AG10803 (cell line): ENCODE data around the gene PARP14.

Experiments used
- DNase-seq: peaks from one replicate; pipeline ENCODE4 v3.0.0; 2010; ENCODE audit warnings: low read depth
- H3K4me3 ChIP-seq: 2 replicates; pipeline ENCODE4 v1.5.1; 2011; ENCODE audit warnings: mild to moderate bottlenecking, low read length, control low read depth
- TF ChIP-seq, protein P1 (sequence below): conservative IDR thresholded peaks from 2 replicates; pipeline ENCODE4 v1.5.1; 2011; ENCODE audit warnings: mild to moderate bottlenecking, low read length, control low read depth, inconsistent platforms

PARP14 gene

DNA sequence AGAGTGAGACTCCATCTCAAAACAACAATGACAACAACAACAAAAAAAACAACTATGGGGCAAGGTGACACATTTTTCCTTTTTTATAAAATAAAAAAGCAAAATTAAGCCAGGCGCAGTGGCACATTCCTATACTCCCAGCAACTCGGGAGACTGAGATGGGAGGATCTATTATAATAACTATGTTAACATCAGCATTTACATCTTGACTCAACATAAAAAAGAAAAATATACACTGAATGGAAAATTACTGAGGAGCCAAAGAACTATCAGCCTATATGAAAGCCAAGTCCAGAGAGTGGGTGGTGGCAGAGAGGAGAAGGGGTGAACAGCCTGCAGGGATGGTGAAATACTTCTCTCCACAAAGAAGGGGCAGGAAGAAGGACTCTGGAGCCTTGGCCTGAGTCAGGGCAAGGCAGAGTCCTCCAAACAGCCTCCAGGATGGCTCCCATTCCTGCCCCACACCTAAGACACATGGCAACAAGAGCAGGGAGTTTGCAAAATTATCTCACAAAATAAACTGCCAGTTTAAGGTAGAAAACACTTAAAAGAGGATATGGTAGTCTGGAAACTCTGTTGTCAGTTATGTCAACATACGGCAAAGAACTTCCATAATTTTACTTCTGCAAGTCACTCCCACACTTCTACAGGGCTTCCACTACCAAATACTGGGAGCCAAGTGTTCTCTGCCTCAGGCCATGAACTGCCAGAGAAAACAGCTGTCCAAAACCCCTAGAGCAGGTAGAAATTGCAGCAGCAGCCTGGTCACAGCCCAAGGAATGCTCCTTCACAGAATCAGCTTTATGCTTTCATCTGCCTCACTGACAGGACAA, 87.1 kb downstream of the PARP14 start:
- TF ChIP-seq, protein P1, sequence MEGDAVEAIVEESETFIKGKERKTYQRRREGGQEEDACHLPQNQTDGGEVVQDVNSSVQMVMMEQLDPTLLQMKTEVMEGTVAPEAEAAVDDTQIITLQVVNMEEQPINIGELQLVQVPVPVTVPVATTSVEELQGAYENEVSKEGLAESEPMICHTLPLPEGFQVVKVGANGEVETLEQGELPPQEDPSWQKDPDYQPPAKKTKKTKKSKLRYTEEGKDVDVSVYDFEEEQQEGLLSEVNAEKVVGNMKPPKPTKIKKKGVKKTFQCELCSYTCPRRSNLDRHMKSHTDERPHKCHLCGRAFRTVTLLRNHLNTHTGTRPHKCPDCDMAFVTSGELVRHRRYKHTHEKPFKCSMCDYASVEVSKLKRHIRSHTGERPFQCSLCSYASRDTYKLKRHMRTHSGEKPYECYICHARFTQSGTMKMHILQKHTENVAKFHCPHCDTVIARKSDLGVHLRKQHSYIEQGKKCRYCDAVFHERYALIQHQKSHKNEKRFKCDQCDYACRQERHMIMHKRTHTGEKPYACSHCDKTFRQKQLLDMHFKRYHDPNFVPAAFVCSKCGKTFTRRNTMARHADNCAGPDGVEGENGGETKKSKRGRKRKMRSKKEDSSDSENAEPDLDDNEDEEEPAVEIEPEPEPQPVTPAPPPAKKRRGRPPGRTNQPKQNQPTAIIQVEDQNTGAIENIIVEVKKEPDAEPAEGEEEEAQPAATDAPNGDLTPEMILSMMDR = no peak
- no peak overlapping the region for H3K4me3 ChIP-seq
- no peak for DNase-seq

DNA sequence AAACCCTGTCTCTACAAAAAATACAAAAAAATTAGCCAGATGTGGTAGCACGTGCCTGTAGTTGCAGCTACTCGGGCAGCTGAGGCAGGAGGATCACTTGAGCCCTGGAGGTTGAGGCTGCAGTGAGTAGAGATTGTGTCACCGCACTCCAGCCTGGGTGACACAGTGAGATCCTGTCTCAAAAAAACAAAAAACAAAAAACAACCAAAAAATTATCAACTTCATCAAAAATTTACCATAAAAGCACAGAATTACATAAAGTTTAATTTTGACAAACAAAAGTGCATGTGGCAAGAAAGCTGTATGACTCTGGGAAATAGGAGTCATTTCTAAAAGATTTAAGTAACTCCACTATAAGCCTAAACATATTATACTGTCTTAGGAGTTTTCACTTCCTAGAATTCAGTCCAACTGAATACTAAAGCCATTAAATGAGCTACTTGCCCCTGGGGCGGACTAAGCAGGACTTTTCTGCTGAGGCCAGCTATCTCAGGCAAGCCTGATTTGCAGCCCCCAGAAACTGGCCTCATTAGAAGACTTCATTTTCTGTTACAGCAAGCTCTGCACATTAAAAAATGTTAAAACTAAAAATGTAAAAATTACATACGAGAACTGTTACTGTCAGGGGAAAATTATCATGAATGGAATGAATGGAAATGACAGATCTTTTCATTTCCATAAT, 90.0 kb downstream of the PARP14 start:
- no peak for DNase-seq
- no peak overlapping the region for H3K4me3 ChIP-seq
- TF ChIP-seq, protein P1 = no peak

DNA sequence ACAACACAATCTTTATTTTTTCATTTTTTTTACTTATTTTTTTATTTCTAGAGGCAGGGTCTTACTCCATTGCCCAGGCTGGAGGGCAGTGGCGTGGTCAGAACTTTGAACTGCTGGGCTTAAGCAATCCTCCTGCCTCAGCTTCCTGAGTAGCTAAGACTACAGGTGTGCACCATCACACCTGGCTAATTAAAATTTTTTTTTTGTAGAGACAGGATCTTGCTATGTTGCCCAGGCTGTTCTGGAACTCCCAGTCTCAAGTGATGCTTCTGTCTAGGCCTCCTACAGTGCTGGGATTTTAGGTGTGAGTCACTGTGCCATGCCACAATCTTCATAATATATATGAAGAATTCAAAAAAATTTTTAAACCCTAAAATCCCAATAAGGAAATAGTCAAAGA, 92.2 kb downstream of the PARP14 start:
- H3K4me3 ChIP-seq = no peak overlapping the region
- TF ChIP-seq, protein P1 = no peak
- DNase-seq = no peak

DNA sequence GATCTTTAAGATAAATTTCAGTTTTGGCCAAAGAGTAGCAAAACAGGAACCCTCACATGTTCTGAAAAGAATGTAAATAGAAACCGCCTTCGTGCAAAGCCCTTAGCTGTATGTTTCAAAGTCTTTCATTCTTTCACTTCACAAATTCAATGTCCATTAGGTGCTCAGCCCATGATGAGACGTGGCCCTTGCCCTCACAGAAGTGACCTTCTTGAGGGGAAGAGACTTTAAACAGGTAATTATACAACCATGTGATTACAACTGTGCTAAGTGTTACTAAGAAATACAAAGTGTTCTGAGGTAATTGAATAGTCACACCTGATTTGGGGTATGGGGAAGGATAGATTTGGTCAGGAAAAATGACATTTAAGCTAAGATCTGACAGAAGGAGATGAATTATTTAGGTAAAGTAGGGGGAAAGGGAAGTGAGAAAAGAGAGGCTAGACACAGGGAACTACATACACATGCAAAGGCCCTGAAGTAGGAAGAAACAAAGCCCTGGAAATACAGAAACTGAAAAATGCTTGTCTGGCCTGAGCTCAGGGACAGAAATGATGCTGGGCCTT, 93.4 kb downstream of the PARP14 start:
- no peak overlapping the region for H3K4me3 ChIP-seq
- TF ChIP-seq, protein P1 = no peak
- DNase-seq = no peak

DNA sequence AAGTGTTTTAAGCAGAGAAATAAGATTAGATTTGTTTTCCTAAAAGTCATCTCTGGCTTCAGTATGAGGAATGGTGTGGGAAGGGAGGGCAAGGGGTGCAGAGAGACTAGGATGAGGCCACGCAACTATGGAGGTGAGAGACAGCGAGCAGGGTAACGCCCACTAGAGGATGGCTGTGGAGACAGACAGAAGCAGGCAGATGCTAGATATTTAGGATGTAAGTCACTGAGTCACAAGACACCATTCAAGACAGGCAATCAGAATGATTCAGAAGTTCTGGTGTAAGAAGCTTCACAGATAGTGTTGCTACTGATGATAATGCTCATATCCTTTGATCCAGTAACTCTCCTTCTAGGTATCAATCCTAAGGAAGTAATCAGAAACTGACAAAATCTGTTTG, 93.9 kb downstream of the PARP14 start:
- DNase-seq = peak; percentile 15

DNA sequence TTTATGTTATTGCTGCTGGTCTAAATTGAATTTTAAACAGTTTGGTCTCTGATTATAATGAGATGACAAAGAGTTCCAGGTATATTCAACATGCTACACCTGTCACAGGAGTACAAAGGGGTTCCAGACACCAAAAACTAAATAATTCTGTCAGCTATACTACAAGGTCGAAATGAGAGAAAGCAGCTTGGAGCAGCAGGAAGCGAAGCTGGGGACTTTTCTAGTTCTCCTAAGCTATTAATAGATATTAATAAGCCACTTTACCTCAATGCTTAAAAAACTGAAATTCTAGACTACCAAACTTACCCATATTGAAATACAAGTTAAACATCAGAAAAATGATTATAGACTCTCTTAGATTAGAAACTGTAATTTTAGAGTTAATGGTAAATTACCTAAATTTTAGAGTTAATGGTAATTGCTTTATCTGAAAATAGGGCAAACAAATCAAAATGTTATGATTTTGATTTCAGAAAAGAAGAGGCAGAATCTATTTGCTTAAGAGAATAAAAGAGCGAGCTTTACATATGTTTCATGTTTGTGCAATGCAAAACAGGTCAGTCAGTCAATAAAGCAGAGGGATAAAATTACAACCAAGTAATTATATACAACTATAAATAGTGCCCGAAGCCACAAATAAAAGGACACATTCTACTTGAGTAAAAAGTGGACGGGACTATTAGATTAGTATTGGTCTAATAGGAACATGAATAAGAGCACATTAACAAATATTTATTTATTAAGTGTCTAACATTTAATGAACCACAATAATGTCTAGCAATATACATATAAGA, 96.2 kb downstream of the PARP14 start:
- TF ChIP-seq, protein P1 = no peak
- DNase-seq = no peak
- no peak overlapping the region for H3K4me3 ChIP-seq

More for the DNA sequence above, 93.9 kb downstream of the PARP14 start:
- TF ChIP-seq, protein P1 = no peak
- no peak overlapping the region for H3K4me3 ChIP-seq
